ENCODE data around the gene PCDHB7. TPM values are rescaled to one million over a fixed set of nuclear protein-coding genes. Genes with fewer than 3 reads are reported as not detected.
A peak's percentile ranks its signal among the peaks of the same experiment; 100 is the strongest.
"Not testable (repeated sequence)": the region's sequence is repeated elsewhere in the genome, so short reads cannot be mapped to it uniquely, and the experiment has no call there.

The PCDHB7 gene
- total RNA-seq, 1 experiment from 2014 or later = 0.24 TPM

DNA sequence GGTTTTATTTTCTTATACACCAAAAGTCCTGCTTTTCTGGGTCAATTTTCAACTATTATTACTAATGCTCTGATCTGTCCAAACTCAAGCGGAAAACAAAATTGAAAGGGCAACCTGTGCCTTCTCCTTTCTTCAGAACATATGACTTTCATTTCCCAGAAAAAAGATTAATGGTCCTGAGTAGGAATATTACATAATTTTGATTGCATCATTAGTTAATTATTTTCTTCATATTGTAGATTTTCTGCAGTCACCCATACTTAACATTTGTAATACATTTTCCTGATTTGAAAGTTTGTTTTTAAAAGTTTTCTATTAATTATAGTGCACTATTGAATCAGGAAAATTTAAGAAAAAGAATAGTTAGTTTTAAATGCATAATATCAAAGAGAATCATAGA lies 3.5 kb downstream of the PCDHB7 start:
- in situ Hi-C loops (cut with HindIII; ENCODE audit: low pct_unique_long_range_greater_than_20kb, low sequenced_read_pairs) = no loop called here
- no peak for DNase-seq (ENCODE audit: low read depth, low spot score)

DNA sequence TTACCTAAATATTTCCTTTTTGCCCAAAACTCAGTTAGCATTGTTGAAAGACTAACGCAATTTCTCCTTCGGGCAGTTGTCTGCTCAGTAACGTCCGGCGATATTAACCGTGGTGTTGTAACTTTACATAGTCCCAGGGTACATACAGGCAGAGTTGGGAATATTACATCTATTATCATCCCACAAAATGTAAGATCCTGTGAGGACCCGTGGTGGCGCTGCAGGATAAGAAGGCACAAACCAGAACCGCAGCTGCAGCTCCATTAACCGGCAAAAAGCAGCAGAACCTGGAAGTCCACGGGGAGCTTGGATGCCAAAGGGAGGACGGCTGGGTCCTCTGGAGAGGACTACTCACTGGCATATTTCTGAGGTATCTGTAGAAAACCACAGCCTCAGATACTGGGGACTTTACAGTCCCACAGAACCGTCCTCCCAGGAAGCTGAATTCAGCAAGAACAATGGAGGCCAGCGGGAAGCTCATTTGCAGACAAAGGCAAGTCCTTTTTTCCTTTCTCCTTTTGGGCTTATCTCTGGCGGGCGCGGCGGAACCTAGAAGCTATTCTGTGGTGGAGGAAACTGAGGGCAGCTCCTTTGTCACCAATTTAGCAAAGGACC lies 5.2 kb downstream of the PCDHB7 start, which contains the start of gene PCDHB8:
Gene PCDHB8 (plus strand): TSS at position 214 of the 615 bp plus-strand sequence. CDS start 245 bp downstream, at position 459.
- peak; percentile 62 for DNase-seq (ENCODE audit: low read depth, low spot score)
- in situ Hi-C loops (cut with HindIII; ENCODE audit: low pct_unique_long_range_greater_than_20kb, low sequenced_read_pairs) = not testable (repeated sequence)

DNA sequence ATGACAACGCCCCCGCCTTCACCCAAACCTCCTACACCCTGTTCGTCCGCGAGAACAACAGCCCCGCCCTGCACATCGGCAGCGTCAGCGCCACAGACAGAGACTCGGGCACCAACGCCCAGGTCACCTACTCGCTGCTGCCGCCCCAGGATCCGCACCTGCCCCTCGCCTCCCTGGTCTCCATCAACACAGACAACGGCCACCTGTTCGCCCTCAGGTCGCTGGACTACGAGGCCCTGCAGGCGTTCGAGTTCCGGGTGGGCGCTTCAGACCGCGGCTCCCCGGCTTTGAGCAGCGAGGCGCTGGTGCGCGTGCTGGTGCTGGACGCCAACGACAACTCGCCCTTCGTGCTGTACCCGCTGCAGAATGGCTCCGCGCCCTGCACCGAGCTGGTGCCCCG lies 6.9 kb downstream of the PCDHB7 start:
- DNase-seq (ENCODE audit: low read depth, low spot score); in situ Hi-C loops (cut with HindIII; ENCODE audit: low pct_unique_long_range_greater_than_20kb, low sequenced_read_pairs): not testable (repeated sequence)

DNA sequence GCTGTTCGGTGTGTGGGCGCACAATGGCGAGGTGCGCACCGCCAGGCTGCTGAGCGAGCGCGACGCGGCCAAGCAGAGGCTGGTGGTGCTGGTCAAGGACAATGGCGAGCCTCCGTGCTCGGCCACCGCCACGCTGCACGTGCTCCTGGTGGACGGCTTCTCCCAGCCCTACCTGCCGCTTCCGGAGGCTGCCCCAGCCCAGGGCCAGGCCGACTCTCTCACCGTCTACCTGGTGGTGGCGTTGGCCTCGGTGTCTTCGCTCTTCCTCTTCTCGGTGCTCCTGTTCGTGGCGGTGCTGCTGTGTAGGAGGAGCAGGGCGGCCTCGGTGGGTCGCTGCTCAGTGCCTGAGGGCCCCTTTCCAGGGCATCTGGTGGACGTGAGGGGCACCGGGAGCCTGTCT lies 7.4 kb downstream of the PCDHB7 start:
- DNase-seq (ENCODE audit: low read depth, low spot score); in situ Hi-C loops (cut with HindIII; ENCODE audit: low pct_unique_long_range_greater_than_20kb, low sequenced_read_pairs): not testable (repeated sequence)

DNA sequence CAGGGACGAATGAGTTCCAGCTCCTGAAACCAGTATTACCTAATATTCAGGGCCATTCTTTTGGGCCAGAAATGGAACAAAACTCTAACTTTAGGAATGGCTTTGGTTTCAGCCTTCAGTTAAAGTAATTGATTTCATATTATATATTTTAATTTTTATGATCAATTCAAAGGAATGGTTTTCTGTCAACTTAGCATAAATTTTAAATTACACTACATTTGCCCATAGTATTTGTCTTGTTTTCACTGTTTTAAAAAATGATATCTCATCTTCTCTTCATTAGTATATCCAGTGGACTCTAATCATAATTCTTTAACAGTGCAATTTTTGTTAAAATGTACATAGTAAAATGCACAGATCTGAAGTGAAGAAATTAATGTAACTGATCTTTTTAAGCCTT lies 7.9 kb downstream of the PCDHB7 start:
- no peak for DNase-seq (ENCODE audit: low read depth, low spot score)
- in situ Hi-C loops (cut with HindIII; ENCODE audit: low pct_unique_long_range_greater_than_20kb, low sequenced_read_pairs) = no loop called here

DNA sequence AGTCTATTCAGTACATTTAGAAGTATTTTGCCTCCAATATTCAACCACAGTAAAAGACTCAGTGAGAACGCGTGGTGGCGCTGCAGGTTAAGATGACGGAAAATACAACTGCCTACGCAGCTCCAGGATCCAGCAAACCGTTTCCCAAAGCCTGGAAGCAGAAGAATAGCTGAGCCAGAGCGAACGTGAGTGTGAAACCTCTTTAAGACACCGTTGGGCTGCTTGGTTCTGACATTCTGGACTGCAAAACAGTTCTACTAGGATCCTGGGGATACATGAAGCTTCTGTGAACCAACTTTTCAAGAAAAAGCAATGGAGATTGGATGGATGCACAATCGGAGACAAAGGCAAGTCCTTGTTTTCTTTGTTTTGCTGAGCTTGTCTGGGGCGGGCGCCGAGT lies 9.8 kb downstream of the PCDHB7 start, which contains the start of gene PCDHB16:
Gene PCDHB16 (plus strand): TSS at position 140 of the 400 bp plus-strand sequence. CDS start 173 bp downstream, at position 313.
- DNase-seq (ENCODE audit: low read depth, low spot score) = peak; percentile 75
- in situ Hi-C loops (cut with HindIII; ENCODE audit: low pct_unique_long_range_greater_than_20kb, low sequenced_read_pairs) = no loop called here

DNA sequence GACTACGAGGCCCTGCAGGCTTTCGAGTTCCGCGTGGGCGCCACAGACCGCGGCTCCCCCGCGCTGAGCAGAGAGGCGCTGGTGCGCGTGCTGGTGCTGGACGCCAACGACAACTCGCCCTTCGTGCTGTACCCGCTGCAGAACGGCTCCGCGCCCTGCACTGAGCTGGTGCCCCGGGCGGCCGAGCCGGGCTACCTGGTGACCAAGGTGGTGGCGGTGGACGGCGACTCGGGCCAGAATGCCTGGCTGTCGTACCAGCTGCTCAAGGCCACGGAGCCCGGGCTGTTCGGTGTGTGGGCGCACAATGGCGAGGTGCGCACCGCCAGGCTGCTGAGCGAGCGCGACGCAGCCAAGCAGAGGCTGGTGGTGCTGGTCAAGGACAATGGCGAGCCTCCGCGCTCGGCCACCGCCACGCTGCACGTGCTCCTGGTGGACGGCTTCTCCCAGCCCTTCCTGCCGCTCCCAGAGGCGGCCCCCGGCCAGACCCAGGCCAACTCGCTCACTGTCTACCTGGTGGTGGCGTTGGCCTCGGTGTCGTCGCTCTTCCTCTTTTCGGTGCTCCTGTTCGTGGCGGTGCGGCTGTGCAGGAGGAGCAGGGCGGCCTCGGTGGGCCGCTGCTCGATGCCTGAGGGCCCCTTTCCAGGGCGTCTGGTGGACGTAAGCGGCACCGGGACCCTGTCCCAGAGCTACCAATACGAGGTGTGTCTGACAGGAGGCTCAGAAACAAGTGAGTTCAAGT lies 11.8 kb downstream of the PCDHB7 start:
- DNase-seq (ENCODE audit: low read depth, low spot score); in situ Hi-C loops (cut with HindIII; ENCODE audit: low pct_unique_long_range_greater_than_20kb, low sequenced_read_pairs): not testable (repeated sequence)

DNA sequence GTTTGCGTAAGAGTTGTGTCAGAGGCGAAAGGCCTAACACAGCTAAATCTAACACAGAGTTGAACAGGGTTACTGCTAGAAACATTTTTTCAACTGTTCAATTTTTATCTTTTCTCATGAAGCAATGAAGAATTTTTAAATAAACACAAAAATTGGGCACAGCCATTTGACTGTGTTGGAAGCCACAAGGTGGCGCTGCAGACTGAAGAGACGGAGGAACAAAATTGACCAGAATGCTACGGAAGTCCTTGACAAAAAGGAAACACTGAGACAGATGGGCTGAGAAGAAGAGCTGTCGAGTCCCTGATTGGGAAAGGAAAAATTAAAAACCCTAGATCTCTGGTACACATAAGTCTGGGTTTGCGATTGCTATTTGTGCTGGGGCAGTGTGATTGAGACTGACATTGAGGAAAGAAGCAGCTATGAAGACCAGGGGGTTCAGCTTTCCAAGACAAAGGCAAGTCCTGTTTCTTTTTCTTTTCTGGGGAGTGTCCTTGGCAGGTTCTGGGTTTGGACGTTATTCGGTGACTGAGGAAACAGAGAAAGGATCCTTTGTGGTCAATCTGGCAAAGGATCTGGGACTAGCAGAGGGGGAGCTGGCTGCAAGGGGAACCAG lies 14.6 kb downstream of the PCDHB7 start, which contains the start of gene PCDHB9:
Gene PCDHB9 (plus strand): TSS at position 265 of the 616 bp plus-strand sequence. CDS start 158 bp downstream, at position 423.
- in situ Hi-C loops (cut with HindIII; ENCODE audit: low pct_unique_long_range_greater_than_20kb, low sequenced_read_pairs) = no loop called here
- DNase-seq (ENCODE audit: low read depth, low spot score) = peak; percentile 48

DNA sequence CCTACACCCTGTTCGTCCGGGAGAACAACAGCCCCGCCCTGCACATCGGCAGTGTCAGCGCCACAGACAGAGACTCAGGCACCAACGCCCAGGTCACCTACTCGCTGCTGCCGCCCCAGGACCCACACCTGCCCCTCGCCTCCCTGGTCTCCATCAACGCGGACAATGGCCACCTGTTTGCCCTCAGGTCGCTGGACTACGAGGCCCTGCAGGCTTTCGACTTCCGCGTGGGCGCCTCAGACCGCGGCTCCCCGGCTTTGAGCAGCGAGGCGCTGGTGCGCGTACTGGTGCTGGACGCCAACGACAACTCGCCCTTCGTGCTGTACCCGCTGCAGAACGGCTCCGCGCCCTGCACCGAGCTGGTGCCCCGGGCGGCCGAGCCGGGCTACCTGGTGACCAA lies 16.2 kb downstream of the PCDHB7 start:
- in situ Hi-C loops (cut with HindIII; ENCODE audit: low pct_unique_long_range_greater_than_20kb, low sequenced_read_pairs) = not testable (repeated sequence)

DNA sequence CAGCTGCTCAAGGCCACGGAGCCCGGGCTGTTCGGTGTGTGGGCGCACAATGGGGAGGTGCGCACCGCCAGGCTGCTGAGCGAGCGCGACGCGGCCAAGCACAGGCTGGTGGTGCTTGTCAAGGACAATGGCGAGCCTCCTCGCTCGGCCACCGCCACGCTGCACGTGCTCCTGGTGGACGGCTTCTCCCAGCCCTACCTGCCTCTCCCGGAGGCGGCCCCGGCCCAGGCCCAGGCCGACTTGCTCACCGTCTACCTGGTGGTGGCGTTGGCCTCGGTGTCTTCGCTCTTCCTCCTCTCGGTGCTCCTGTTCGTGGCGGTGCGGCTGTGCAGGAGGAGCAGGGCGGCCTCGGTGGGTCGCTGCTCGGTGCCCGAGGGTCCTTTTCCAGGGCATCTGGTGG lies 16.7 kb downstream of the PCDHB7 start:
- in situ Hi-C loops (cut with HindIII; ENCODE audit: low pct_unique_long_range_greater_than_20kb, low sequenced_read_pairs); DNase-seq (ENCODE audit: low read depth, low spot score): not testable (repeated sequence)

More for the DNA sequence above, 16.2 kb downstream of the PCDHB7 start:
- not testable (repeated sequence) for DNase-seq (ENCODE audit: low read depth, low spot score)

DNA sequence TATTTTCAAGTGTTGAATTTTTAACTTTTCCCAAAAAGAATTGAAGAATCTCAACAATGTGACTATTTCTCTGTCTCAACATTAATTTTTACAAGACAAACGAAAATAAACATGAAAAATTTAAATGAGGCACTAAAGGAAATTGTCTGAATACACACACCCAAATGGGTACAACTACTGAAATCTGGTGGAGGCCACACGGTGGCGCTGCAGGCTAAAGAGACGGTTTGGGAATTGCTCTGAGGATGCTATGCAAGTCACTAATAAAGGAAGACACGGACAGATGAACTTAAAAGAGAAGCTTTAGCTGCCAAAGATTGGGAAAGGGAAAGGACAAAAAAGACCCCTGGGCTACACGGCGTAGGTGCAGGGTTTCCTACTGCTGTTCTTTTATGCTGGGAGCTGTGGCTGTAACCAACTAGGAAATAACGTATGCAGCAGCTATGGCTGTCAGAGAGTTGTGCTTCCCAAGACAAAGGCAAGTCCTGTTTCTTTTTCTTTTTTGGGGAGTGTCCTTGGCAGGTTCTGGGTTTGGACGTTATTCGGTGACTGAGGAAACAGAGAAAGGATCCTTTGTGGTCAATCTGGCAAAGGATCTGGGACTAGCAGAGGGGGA lies 19.8 kb downstream of the PCDHB7 start, which contains the start of gene PCDHB10:
Gene PCDHB10 (plus strand): TSS at position 244 of the 616 bp plus-strand sequence. CDS start 200 bp downstream, at position 444.
- peak; percentile 66 for DNase-seq (ENCODE audit: low read depth, low spot score)
- in situ Hi-C loops (cut with HindIII; ENCODE audit: low pct_unique_long_range_greater_than_20kb, low sequenced_read_pairs) = no loop called here

DNA sequence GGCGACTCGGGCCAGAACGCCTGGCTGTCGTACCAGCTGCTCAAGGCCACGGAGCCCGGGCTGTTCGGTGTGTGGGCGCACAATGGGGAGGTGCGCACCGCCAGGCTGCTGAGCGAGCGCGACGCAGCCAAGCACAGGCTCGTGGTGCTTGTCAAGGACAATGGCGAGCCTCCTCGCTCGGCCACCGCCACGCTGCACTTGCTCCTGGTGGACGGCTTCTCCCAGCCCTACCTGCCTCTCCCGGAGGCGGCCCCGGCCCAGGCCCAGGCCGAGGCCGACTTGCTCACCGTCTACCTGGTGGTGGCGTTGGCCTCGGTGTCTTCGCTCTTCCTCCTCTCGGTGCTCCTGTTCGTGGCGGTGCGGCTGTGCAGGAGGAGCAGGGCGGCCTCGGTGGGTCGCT lies 21.9 kb downstream of the PCDHB7 start:
- in situ Hi-C loops (cut with HindIII; ENCODE audit: low pct_unique_long_range_greater_than_20kb, low sequenced_read_pairs); DNase-seq (ENCODE audit: low read depth, low spot score): not testable (repeated sequence)

DNA sequence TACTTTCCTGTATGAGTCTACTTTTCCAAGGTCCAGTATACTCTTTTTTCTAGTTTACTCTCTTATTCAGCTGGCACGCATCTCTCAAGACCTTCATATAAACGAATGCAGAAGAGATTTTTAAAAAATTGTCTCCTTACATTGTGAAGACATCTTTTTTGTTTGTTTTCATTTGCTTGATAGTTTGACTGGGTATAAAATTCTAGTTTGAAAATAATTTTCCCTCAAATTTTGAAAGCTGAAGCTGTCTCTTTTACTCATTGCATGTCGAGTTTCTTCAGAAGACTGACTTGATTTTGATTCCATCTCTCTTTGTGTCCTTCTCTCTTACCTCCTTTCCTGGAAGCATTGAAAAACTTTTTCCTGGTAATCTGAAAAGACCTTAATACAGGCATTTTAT lies 23.9 kb downstream of the PCDHB7 start:
- in situ Hi-C loops (cut with HindIII; ENCODE audit: low pct_unique_long_range_greater_than_20kb, low sequenced_read_pairs) = no loop called here
- DNase-seq (ENCODE audit: low read depth, low spot score) = no peak

DNA sequence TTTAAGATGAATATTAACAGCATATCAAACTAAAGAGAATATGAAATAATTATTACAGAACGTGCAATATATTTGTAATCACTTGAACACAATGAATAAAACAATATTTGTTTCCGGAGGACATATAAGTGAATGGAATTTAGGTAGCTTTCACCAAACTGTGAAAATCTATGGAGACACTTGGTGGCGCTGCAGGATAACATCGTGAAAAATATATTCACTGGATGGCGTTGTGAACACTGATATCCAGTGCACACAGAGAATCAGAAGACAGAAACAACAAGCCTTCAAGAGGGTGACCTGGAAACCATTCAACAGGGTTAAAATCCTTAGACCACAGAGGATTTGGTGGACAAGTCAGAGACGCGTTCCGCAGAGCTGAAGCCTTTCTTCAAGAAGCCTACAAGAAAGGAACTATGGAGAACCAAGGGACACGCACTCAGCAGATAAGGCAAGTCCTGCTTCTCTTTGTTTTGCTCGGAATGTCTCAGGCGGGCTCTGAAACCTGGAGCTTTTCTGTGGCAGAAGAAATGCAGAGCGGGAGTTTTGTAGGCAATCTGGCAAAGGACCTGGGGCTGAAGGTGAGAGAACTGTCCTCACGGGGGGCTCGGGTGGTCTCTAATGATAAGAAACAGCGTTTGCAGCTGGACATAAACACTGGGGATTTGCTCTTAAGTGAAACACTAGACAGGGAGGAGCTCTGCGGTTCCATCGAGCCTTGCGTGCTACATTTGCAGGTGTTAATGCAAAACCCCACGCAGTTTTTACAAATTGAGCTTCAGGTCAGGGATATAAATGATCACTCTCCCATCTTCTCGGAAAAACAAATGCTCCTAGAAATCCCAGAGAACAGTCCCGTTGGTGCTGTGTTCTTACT lies 27.2 kb downstream of the PCDHB7 start, which contains the start of gene PCDHB11:
Gene PCDHB11 (plus strand): TSS at position 269 of the 877 bp plus-strand sequence. CDS start 148 bp downstream, at position 417.
- in situ Hi-C loops (cut with HindIII; ENCODE audit: low pct_unique_long_range_greater_than_20kb, low sequenced_read_pairs) = no loop called here
- peak; percentile 60 for DNase-seq (ENCODE audit: low read depth, low spot score)

DNA sequence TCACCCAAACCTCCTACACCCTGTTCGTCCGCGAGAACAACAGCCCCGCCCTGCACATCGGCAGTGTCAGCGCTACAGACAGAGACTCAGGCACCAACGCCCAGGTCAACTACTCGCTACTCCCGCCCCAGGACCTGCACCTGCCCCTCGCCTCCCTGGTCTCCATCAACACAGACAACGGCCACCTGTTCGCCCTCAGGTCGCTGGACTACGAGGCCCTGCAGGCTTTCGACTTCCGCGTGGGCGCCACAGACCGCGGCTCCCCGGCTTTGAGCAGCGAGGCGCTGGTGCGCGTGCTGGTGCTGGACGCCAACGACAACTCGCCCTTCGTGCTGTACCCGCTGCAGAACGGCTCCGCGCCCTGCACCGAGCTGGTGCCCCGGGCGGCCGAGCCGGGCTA lies 28.7 kb downstream of the PCDHB7 start:
- DNase-seq (ENCODE audit: low read depth, low spot score); in situ Hi-C loops (cut with HindIII; ENCODE audit: low pct_unique_long_range_greater_than_20kb, low sequenced_read_pairs): not testable (repeated sequence)

DNA sequence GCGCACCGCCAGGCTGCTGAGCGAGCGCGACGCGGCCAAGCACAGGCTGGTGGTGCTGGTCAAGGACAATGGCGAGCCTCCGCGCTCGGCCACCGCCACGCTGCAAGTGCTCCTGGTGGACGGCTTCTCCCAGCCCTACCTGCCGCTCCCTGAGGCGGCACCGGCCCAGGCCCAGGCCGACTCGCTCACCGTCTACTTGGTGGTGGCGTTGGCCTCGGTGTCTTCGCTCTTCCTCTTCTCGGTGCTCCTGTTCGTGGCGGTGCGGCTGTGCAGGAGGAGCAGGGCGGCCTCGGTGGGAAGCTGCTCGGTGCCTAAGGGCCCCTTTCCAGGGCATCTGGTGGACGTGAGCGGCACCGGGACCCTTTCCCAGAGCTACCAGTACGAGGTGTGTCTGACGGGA lies 29.2 kb downstream of the PCDHB7 start:
- in situ Hi-C loops (cut with HindIII; ENCODE audit: low pct_unique_long_range_greater_than_20kb, low sequenced_read_pairs); DNase-seq (ENCODE audit: low read depth, low spot score): not testable (repeated sequence)

DNA sequence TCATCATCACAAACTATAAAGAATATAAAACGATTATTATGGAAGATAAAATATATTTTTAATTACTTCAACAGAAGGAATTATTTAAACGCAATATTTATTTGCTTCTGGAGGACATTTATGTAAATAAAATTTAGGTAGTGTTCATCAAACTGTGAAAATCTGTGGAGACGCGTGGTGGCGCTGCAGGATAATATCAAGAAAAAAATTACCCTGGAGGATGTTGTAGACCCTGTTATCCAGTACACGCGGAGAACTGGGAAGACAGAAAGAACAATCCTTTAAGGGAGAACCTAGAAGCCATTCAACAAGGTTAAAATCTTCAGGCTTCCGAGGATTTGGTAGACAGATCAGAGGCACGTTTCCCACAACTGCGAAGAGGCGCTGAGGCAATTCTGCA lies 36.0 kb downstream of the PCDHB7 start, which contains the start of gene PCDHB12:
Gene PCDHB12 (plus strand): TSS at position 242 of the 400 bp plus-strand sequence. CDS start 189 bp downstream, outside the sequence.
- in situ Hi-C loops (cut with HindIII; ENCODE audit: low pct_unique_long_range_greater_than_20kb, low sequenced_read_pairs) = no loop called here
- peak; percentile 55 for DNase-seq (ENCODE audit: low read depth, low spot score)
